Stomach (tissue), 9 donors: ENCODE data around the gene MRPL21. TPM values are rescaled to one million over a fixed set of nuclear protein-coding genes. Genes with fewer than 3 reads are reported as not detected.
A peak's percentile ranks its signal among the peaks of the same experiment; 100 is the strongest.

Experiments
- DNase-seq, 2 donors: peaks; one replicate each; pipeline versions ENCODE4 v3.0.0 to v3.0.0-alpha.2; 2013 to 2019
- H3K27ac ChIP-seq, 5 donors: fragments of 200-600 bp in 4 of 5; sonication (generic) in 4 of 5; one replicate each; pipeline ENCODE4 v1.5.1; 2013 to 2019; ENCODE audit warnings: mild to moderate bottlenecking in 1 of 5, moderate library complexity in 1 of 5
- H3K27me3 ChIP-seq, 3 donors: fragments of 200-600 bp; sonication (generic); one replicate each; pipeline ENCODE4 v1.5.1; 2017 to 2019; ENCODE audit warnings: mixed run types in 1 of 3
- H3K36me3 ChIP-seq, 4 donors: fragments of 200-600 bp; sonication (generic); 1 replicate in 3 of 4; 2 replicates in 1 of 4; pipeline ENCODE4 v1.5.1; 2016 to 2019
- H3K4me1 ChIP-seq, 4 donors: fragments of 200-600 bp; sonication (generic); one replicate each; pipeline ENCODE4 v1.5.1; 2016 to 2019
- H3K4me3 ChIP-seq, 4 donors: fragments of 200-600 bp; sonication (generic) in 3 of 4; one replicate each; pipeline ENCODE4 v1.5.1; 2016 to 2019; ENCODE audit warnings: mild to moderate bottlenecking in 1 of 4
- H3K9me3 ChIP-seq, 4 donors: fragments of 200-600 bp; sonication (generic); one replicate each; pipeline ENCODE4 v1.5.1; 2016 to 2019
- CTCF ChIP-seq, 7 experiments: fragments of 450-650 bp in 4 of 7; fragments of 200-600 bp in 3 of 7; sonication (generic) in 3 of 7; IDR thresholded peaks; one replicate each; pipeline ENCODE4 v1.5.1; 2016 to 2019; ENCODE audit warnings: antibody characterized with exemption in 7 of 7, control low read depth in 2 of 7, mild to moderate bottlenecking in 1 of 7
- EP300 ChIP-seq: sonication (generic); formaldehyde crosslinking; IDR thresholded peaks from one replicate; pipeline ENCODE4 v1.6.1; 2017; ENCODE audit warnings: antibody characterized with exemption
- POLR2A ChIP-seq, 4 donors: fragments of 450-650 bp; IDR thresholded peaks; one replicate each; pipeline ENCODE4 v1.6.1; 2016; ENCODE audit warnings: antibody characterized with exemption in 4 of 4, control low read depth in 2 of 4, mild to moderate bottlenecking in 1 of 4, moderate library complexity in 1 of 4
- POLR2AphosphoS5 ChIP-seq, 3 donors: sonication (generic); formaldehyde crosslinking; IDR thresholded peaks; one replicate each; pipeline ENCODE4 v1.6.1; 2016; ENCODE audit warnings: antibody characterized with exemption in 3 of 3
- WGBS, 5 donors: extraction: QIAGEN DNeasy Blood & Tissue Kit in 3 of 5; methylation state at CpG; one replicate each; pipeline versions ENCODE4 v1.1.5 to v1.1.7; 2013 to 2018; 5-methylcytosine and 5-hydroxymethylcytosine counted together
- intact Hi-C: fragments of 100-400 bp; cut with DNase I; formaldehyde crosslinking; loops from one replicate; pipeline ENCODE4 v1.15.1; 2023; ENCODE audit warnings: low total_unique reads
- polyA plus RNA-seq, 3 donors: library from polyadenylated mRNA; stranded (reverse); fragments of 200-250 nt; gene quantifications; one replicate each; pipeline ENCODE4 v1.2.3, GENCODE V29; 2013
- total RNA-seq, 5 donors: library from RNA; depleted of rRNA; stranded (reverse); fragments of >200 nt; gene quantifications; one replicate each; pipeline versions ENCODE4 v1.1.0 to v1.2.3, GENCODE V29; 2014 to 2016
- donor health status: healthy with polysubstance abuse.
- donor health status: Bipolar disorder and iron deficiency.
- donor health status: healthy.

Gene MRPL21
- total and polyA plus RNA-seq, 8 donors: 30.6 to 185 (median 92.6) TPM

- Histone ChIP-seq H3K9me3 (no peaks in the 10 kb centered on the region), H3K27ac (peak overlapping the region in 3 of 5 donors; percentile 14 to 91 (median 84)), H3K36me3 (peaks cover 48 to 63% (median 61%) of the 10 kb centered on the region in 4 donors), H3K27me3 (no peaks in the 10 kb centered on the region), H3K4me1 (peaks cover 0 to 28% (median 11%) of the 10 kb centered on the region in 4 donors), H3K4me3 (no peak overlapping the region)
- no peak for TF ChIP-seq EP300
- no peak for TF ChIP-seq POLR2A (IDR thresholded peaks at IDR 0.05)
- TF ChIP-seq CTCF (IDR thresholded peaks at IDR 0.05): no peak
- TF ChIP-seq POLR2AphosphoS5 (IDR thresholded peaks at IDR 0.05): no peak
- intact Hi-C loops: no loop called here
- 83 to 89% (median 87%) methylated on average over 23 to 33 of the region's 33 CpGs for WGBS, 5 donors
- no peak for DNase-seq
These were observed 36.2 kb upstream of the MRPL21 start for GRCh38 chr11:68939583-68940555.

- 72 to 100% (median 89%) methylated on average over 8 to 17 of the region's 17 CpGs for WGBS, 5 donors
- Histone ChIP-seq H3K9me3 (no peaks in the 10 kb centered on the region), H3K4me1 (peaks cover 0 to 28% (median 11%) of the 10 kb centered on the region in 4 donors), H3K27me3 (no peaks in the 10 kb centered on the region), H3K27ac (peak overlapping the region in 2 of 5 donors; percentile 3 to 91), H3K36me3 (peaks cover 54 to 71% (median 69%) of the 10 kb centered on the region in 4 donors), H3K4me3 (no peak overlapping the region)
- DNase-seq: no peak
- no peak for TF ChIP-seq POLR2A (IDR thresholded peaks at IDR 0.05)
- TF ChIP-seq POLR2AphosphoS5 (IDR thresholded peaks at IDR 0.05): no peak
- no peak for TF ChIP-seq CTCF (IDR thresholded peaks at IDR 0.05)
- no peak for TF ChIP-seq EP300
- intact Hi-C loops: no loop called here
These were observed 35.4 kb upstream of the MRPL21 start for GRCh38 chr11:68938816-68939582.

GRCh38 chr11:68938088-68938487, 34.5 kb upstream of the MRPL21 start:
- peaks cover 0 to 20% (median 8%) of the 10 kb centered on the region in 4 donors for H3K4me1 ChIP-seq
- H3K36me3 ChIP-seq: peaks cover 54 to 80% (median 78%) of the 10 kb centered on the region in 4 donors

More at GRCh38 chr11:68938088-68938487, 34.5 kb upstream of the MRPL21 start:
- Histone ChIP-seq H3K9me3 (no peaks in the 10 kb centered on the region), H3K27me3 (no peaks in the 10 kb centered on the region), H3K27ac (no peak overlapping the region), H3K4me3 (no peak overlapping the region)
- TF ChIP-seq EP300: no peak
- TF ChIP-seq POLR2A (IDR thresholded peaks at IDR 0.05): no peak
- TF ChIP-seq POLR2AphosphoS5 (IDR thresholded peaks at IDR 0.05): no peak
- no peak for TF ChIP-seq CTCF (IDR thresholded peaks at IDR 0.05)
- no peak for DNase-seq
- intact Hi-C loops: no loop called here
- 86 to 94% (median 91%) methylated on average over 18 of the region's 18 CpGs for WGBS, 5 donors
